Mesenchymal stem cell (in vitro differentiated cells and primary cell): ENCODE data around the gene IGF1R.
"Not testable (repeated sequence)": the region's sequence is repeated elsewhere in the genome, so short reads cannot be mapped to it uniquely, and the experiment has no call there.

Source experiments
- DNase-seq: peaks from one replicate; pipeline ENCODE4 v3.0.0-alpha.2; 2013
- H2AFZ ChIP-seq: one replicate; pipeline ENCODE4 v1.6.1; 2013; ENCODE audit warnings: low read depth, mild to moderate bottlenecking, control low read depth, inconsistent platforms, low read length, moderate library complexity
- H2AK5ac ChIP-seq: 2 replicates; pipeline ENCODE4 v1.6.1; 2013; ENCODE audit warnings: low read length, moderate library complexity, mild to moderate bottlenecking, inconsistent platforms; ENCODE audit not compliant: severe bottlenecking
- H2BK120ac ChIP-seq: one replicate; pipeline ENCODE4 v1.6.1; 2013; ENCODE audit warnings: low read depth, mild to moderate bottlenecking, inconsistent platforms, low read length, moderate library complexity
- H2BK12ac ChIP-seq, 2 experiments: one replicate each; pipeline ENCODE4 v1.6.1; 2013; ENCODE audit warnings: inconsistent platforms in 2 of 2, low read length in 2 of 2, mild to moderate bottlenecking in 2 of 2, moderate library complexity in 2 of 2, control low read depth in 1 of 2
- H2BK15ac ChIP-seq: one replicate; pipeline ENCODE4 v1.6.1; 2013; ENCODE audit warnings: mild to moderate bottlenecking, low read depth, inconsistent platforms; ENCODE audit not compliant: poor library complexity, severe bottlenecking
- H2BK5ac ChIP-seq: 2 replicates; pipeline ENCODE4 v1.6.1; 2013; ENCODE audit warnings: low read depth, mild to moderate bottlenecking, low read length, control low read depth, inconsistent platforms; ENCODE audit not compliant: poor library complexity, severe bottlenecking
- H3K14ac ChIP-seq, 2 experiments: one replicate each; pipeline ENCODE4 v1.6.1; 2013; ENCODE audit warnings: inconsistent platforms in 2 of 2, low read length in 2 of 2, control low read depth in 1 of 2, mild to moderate bottlenecking in 1 of 2, moderate library complexity in 1 of 2
- H3K18ac ChIP-seq, 2 experiments: one replicate each; pipeline ENCODE4 v1.6.1; 2013; ENCODE audit warnings: inconsistent platforms in 2 of 2, low read length in 2 of 2, control low read depth in 1 of 2, low read depth in 1 of 2, mild to moderate bottlenecking in 1 of 2
- H3K23ac ChIP-seq, 2 experiments: one replicate each; pipeline ENCODE4 v1.6.1; 2013; ENCODE audit warnings: inconsistent platforms in 2 of 2, low read length in 2 of 2, mild to moderate bottlenecking in 2 of 2, moderate library complexity in 2 of 2, control low read depth in 1 of 2
- H3K27ac ChIP-seq: 2 replicates; pipeline ENCODE4 v1.5.1; 2013; ENCODE audit warnings: mild to moderate bottlenecking, moderate library complexity, low read length, control low read depth, inconsistent platforms; ENCODE audit not compliant: poor library complexity, severe bottlenecking
- H3K27me3 ChIP-seq, 2 experiments: 2 replicates each; pipeline versions ENCODE4 v1.6.1 to v1.7.0; 2013; ENCODE audit warnings: low read length in 2 of 2, mild to moderate bottlenecking in 2 of 2, moderate library complexity in 2 of 2, control low read depth in 1 of 2, inconsistent platforms in 1 of 2; ENCODE audit not compliant: control insufficient read depth in 1 of 2, insufficient read depth in 1 of 2
- H3K36me3 ChIP-seq, 2 experiments: 2 replicates each; pipeline versions ENCODE4 v1.6.1 to v1.7.0; 2013; ENCODE audit warnings: low read length in 2 of 2, control low read depth in 1 of 2, inconsistent platforms in 1 of 2, low read depth in 1 of 2, mild to moderate bottlenecking in 1 of 2; ENCODE audit not compliant: insufficient read depth in 2 of 2, control insufficient read depth in 1 of 2
- H3K4ac ChIP-seq, 2 experiments: one replicate each; pipeline ENCODE4 v1.6.1; 2013; ENCODE audit warnings: inconsistent platforms in 2 of 2, low read length in 2 of 2, mild to moderate bottlenecking in 2 of 2, moderate library complexity in 2 of 2, control low read depth in 1 of 2, low read depth in 1 of 2
- H3K4me1 ChIP-seq: 2 replicates; pipeline ENCODE4 v1.6.1; 2013; ENCODE audit warnings: low read depth, low read length, control low read depth; ENCODE audit not compliant: control insufficient read depth, insufficient read depth
- H3K4me2 ChIP-seq: 2 replicates; pipeline ENCODE4 v1.6.1; 2013; ENCODE audit warnings: low read length, mild to moderate bottlenecking, inconsistent platforms; ENCODE audit not compliant: poor library complexity, severe bottlenecking
- H3K4me3 ChIP-seq, 2 experiments: 2 replicates each; pipeline versions ENCODE4 v1.5.1 to v1.7.0; 2013; ENCODE audit warnings: low read length in 2 of 2, mild to moderate bottlenecking in 2 of 2, control low read depth in 1 of 2, low read depth in 1 of 2; ENCODE audit not compliant: insufficient read depth in 1 of 2
- H3K79me1 ChIP-seq: replicated peaks from 2 replicates; pipeline ENCODE4 v1.6.1; 2013; ENCODE audit warnings: mild to moderate bottlenecking, control low read depth, low read length, inconsistent platforms; ENCODE audit not compliant: poor library complexity, severe bottlenecking
- H3K9ac ChIP-seq: 2 replicates; pipeline ENCODE4 v1.7.0; 2013; ENCODE audit warnings: mild to moderate bottlenecking, low read length, moderate library complexity
- H3K9me3 ChIP-seq: 2 replicates; pipeline ENCODE4 v1.7.0; 2013; ENCODE audit warnings: mild to moderate bottlenecking, low read length; ENCODE audit not compliant: control insufficient read depth
- H4K8ac ChIP-seq: one replicate; pipeline ENCODE4 v1.6.1; 2013; ENCODE audit warnings: inconsistent platforms, mild to moderate bottlenecking, low read length, moderate library complexity
- H4K91ac ChIP-seq: one replicate; pipeline ENCODE4 v1.6.1; 2013; ENCODE audit warnings: mild to moderate bottlenecking, low read length, inconsistent platforms
- WGBS: methylation state at CpG from one replicate; pipeline ENCODE4 v1.1.7; 2013; ENCODE audit warnings: mixed read lengths; 5-methylcytosine and 5-hydroxymethylcytosine counted together

Gene IGF1R

DNA sequence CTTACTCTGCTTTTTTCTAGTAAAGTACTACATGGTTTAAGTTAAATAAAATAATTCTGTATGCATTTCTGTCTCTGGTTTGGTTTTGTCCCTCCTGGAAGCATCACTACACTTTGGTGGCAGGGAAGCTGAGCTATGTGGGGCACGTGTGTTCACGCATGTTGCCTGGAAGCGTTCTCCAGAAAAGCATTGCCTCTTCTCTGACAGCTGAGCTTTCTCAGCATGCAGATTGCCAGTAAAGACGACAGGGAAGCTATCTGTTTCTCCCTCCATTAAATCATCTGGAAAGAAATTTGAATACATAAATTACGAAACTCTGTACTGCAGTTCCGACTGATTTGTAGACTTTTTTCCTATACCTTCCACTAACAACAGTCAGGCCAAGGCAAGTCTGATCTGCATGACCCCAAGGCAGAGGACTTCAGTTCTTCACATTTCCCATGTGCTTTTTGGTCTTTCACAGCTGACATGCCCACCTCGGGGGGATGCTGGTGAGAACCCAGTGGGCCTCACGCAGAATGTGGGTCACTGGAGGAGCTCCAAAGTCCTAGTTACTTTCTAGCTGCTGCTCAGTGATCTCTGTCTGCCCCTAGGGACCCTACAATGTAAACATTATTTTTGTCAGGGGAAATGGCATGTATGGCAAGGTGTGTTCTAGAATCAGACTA lies 316.3 kb downstream of the IGF1R start:
- Histone ChIP-seq H2BK15ac (no peak overlapping the region), H3K79me1 (no peaks in the 10 kb centered on the region), H2BK120ac (no peak overlapping the region), H3K4me1 (peaks cover 6% of the 10 kb centered on the region), H3K9ac (no peak overlapping the region), H2BK5ac (no peak overlapping the region), H3K4me3 (no peak overlapping the region), H3K9me3 (peaks cover 18% of the 10 kb centered on the region), H3K27ac (no peak overlapping the region), H4K91ac (no peak overlapping the region), H3K14ac (no peak overlapping the region), H3K4ac (no peak overlapping the region), H2AK5ac (no peak overlapping the region), H3K18ac (no peak overlapping the region), H3K23ac (no peak overlapping the region), H2BK12ac (no peak overlapping the region), H4K8ac (no peak overlapping the region), H3K36me3 (peaks cover 34 to 39% of the 10 kb centered on the region in 2 experiments), H3K4me2 (no peak overlapping the region), H2AFZ (no peak overlapping the region), H3K27me3 (no peaks in the 10 kb centered on the region)
- 87% methylated on average over 8 of the region's 8 CpGs for WGBS
- no peak for DNase-seq

GRCh38 chr15:98965134-98965491 lies 316.8 kb downstream of the IGF1R start:
- 97% methylated on average over 2 of the region's 4 CpGs for WGBS
- not testable (repeated sequence) for H2BK15ac ChIP-seq, H3K9ac ChIP-seq, H2BK5ac ChIP-seq, H3K27ac ChIP-seq, H4K8ac ChIP-seq, H3K14ac ChIP-seq, H2BK120ac ChIP-seq, H3K18ac ChIP-seq, H3K4me2 ChIP-seq, H3K23ac ChIP-seq, H2AK5ac ChIP-seq, H4K91ac ChIP-seq, H3K4me1 ChIP-seq, H3K79me1 ChIP-seq, H2BK12ac ChIP-seq, H3K4ac ChIP-seq, H2AFZ ChIP-seq, H3K4me3 ChIP-seq, H3K27me3 ChIP-seq, DNase-seq
- Histone ChIP-seq H3K36me3 (peaks cover 31 to 36% of the 10 kb centered on the region in 2 experiments), H3K9me3 (peaks cover 18% of the 10 kb centered on the region)

DNA sequence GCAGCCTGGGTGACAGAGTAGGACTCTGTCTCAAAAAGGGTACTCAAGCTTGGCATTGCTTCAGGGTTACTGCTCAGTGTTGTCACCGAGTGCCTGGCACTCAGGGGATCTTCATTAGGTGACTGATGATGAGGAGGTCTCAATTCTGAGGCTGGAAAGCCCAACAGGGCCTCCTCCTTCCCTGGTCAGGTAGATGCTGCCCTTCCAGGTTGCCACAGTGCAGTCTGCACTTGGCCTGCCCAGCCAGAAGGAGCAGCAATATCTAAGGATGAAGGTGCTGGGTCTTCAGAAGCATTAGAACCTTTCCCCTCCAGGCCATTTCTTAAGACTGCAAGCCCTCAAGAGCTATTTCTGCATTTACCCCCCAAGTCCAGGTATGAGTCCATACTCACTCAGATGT lies 317.3 kb downstream of the IGF1R start:
- Histone ChIP-seq H4K91ac (no peak overlapping the region), H3K79me1 (no peaks in the 10 kb centered on the region), H3K9me3 (peaks cover 18% of the 10 kb centered on the region), H2BK12ac (no peak overlapping the region), H3K4me1 (peaks cover 6% of the 10 kb centered on the region), H2AK5ac (no peak overlapping the region), H2BK15ac (no peak overlapping the region), H3K18ac (peak overlapping the region in 1 of 2 experiments; percentile 21), H3K36me3 (peaks cover 26 to 31% of the 10 kb centered on the region in 2 experiments), H2BK120ac (no peak overlapping the region), H2BK5ac (no peak overlapping the region), H3K27me3 (no peaks in the 10 kb centered on the region), H3K4ac (no peak overlapping the region), H3K9ac (no peak overlapping the region), H3K14ac (no peak overlapping the region), H3K23ac (peak overlapping the region in 1 of 2 experiments; percentile 5), H3K4me2 (no peak overlapping the region), H4K8ac (no peak overlapping the region), H3K27ac (no peak overlapping the region), H3K4me3 (no peak overlapping the region), H2AFZ (no peak overlapping the region)
- no peak for DNase-seq
- WGBS: 95% methylated on average over 1 of the region's 1 CpG

DNA sequence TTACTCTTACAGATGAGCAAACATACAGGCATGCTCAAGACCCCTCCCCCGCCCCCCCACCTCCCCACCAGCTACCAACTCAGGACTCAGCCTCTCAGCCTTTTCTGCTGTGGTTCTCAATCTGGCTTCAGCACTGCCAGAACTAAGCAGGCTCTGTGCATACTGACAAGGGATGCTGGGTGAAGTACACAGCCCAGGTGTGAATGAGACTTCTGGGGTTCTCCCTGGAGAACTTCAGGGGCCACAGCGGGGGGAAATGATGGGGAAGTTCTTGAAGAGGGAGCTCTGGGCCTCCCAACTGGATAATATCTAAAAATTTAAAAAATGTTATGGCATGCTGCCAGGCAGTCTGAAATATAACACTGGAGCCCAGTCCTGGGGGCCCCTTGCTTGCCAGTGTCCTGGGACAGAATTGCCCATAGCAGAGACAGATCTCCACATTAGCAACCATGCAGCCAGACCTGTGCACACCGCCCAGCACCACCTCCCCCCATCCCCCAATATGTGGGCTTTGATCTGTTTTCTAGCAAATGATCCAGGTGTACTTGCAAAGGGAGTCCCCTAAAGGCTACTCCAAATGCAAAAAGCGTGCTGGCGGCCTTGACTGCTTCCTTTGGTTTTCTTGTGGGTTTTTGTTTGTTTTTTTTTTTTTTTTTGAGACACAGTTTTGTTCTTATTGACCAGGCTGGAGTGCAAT lies 317.9 kb downstream of the IGF1R start:
- no peak overlapping the region for H2BK5ac ChIP-seq

More for the DNA sequence above, 317.9 kb downstream of the IGF1R start:
- Histone ChIP-seq H2AFZ (no peak overlapping the region), H3K23ac (no peak overlapping the region), H3K14ac (no peak overlapping the region), H3K79me1 (no peaks in the 10 kb centered on the region), H2AK5ac (no peak overlapping the region), H3K4me2 (no peak overlapping the region), H3K18ac (no peak overlapping the region), H3K36me3 (peaks cover 21 to 24% of the 10 kb centered on the region in 2 experiments), H3K4me3 (no peak overlapping the region), H2BK15ac (no peak overlapping the region), H4K91ac (no peak overlapping the region), H3K9ac (no peak overlapping the region), H3K27ac (no peak overlapping the region), H2BK120ac (no peak overlapping the region), H3K4me1 (peaks cover 6% of the 10 kb centered on the region), H3K4ac (no peak overlapping the region), H3K9me3 (peaks cover 15% of the 10 kb centered on the region), H2BK12ac (no peak overlapping the region), H4K8ac (no peak overlapping the region), H3K27me3 (no peaks in the 10 kb centered on the region)
- 90% methylated on average over 3 of the region's 5 CpGs for WGBS
- DNase-seq: peak; percentile 21
